H1 (cell line): ENCODE results near the gene DNMT3L. TPM values are rescaled to one million over a fixed set of nuclear protein-coding genes. Genes with fewer than 3 reads are reported as not detected.
"Not testable (repeated sequence)": the region's sequence is repeated elsewhere in the genome, so short reads cannot be mapped to it uniquely, and the experiment has no call there.

Experiments used
- CTCF ChIA-PET: fragments of 300-600 bp; sonication (Branson Sonifier 250); formaldehyde crosslinking; loops from one replicate; lab custom pipeline; 2021; ENCODE audit not compliant: partially characterized antibody; lab: Charles Lee
- POLR2A ChIA-PET: fragments of 300-600 bp; sonication (Branson Sonifier 250); formaldehyde crosslinking; loops from one replicate; lab custom pipeline; 2021; ENCODE audit warnings: inconsistent platforms; ENCODE audit not compliant: partially characterized antibody; lab: Charles Lee
- DNase-seq, 2 experiments: peaks; one replicate each; pipeline versions ENCODE4 v3.0.0 to v3.0.0-alpha.2; 2010 to 2022; ENCODE audit warnings: low spot score in 2 of 2, low read depth in 1 of 2, mixed read lengths in 1 of 2
- FAIRE-seq: peaks from 2 replicates; lab custom pipeline; 2011; peaks lifted over from hg19 to GRCh38; lab: Jason Lieb, UNC
- H2AFZ ChIP-seq: 2 replicates; pipeline ENCODE4 v1.8.1; 2012; ENCODE audit warnings: low read length, inconsistent platforms
- H2AK5ac ChIP-seq: 2 replicates; pipeline ENCODE4 v1.6.1; 2013; ENCODE audit warnings: low read depth, low read length
- H2BK120ac ChIP-seq: replicated peaks from 2 replicates; pipeline ENCODE3; 2013; ENCODE audit warnings: low read depth, low read length, inconsistent platforms
- H2BK12ac ChIP-seq: 2 replicates; pipeline ENCODE4 v1.6.1; 2013; ENCODE audit warnings: low read depth, low read length
- H2BK15ac ChIP-seq: 2 replicates; pipeline ENCODE4 v1.6.1; 2013; ENCODE audit warnings: low read length
- H2BK20ac ChIP-seq: 2 replicates; pipeline ENCODE4 v1.6.1; 2013; ENCODE audit warnings: low read length
- H2BK5ac ChIP-seq: 2 replicates; pipeline ENCODE4 v1.6.1; 2013; ENCODE audit warnings: low read depth, low read length
- H3K14ac ChIP-seq: 2 replicates; pipeline ENCODE4 v1.6.1; 2013; ENCODE audit warnings: inconsistent platforms; ENCODE audit not compliant: insufficient read length
- H3K18ac ChIP-seq: 2 replicates; pipeline ENCODE4 v1.6.1; 2013; ENCODE audit warnings: low read length; ENCODE audit errors: extremely low read depth
- H3K23ac ChIP-seq: 2 replicates; pipeline ENCODE4 v1.6.1; 2013; ENCODE audit warnings: inconsistent platforms; ENCODE audit not compliant: insufficient read length
- H3K23me2 ChIP-seq: 2 replicates; pipeline ENCODE4 v1.6.1; 2013; ENCODE audit warnings: low read depth, low read length
- H3K27ac ChIP-seq: 2 replicates; pipeline ENCODE4 v1.6.1; 2011; ENCODE audit warnings: low read depth, low read length, inconsistent platforms
- H3K27me3 ChIP-seq, 4 experiments: replicated peaks in 1 of 4; 1 replicate in 1 of 4; 2 replicates in 3 of 4; pipeline versions ENCODE4 v1.6.1 to v1.8.1; 2011 to 2013; ENCODE audit warnings: low read length in 3 of 4, mild to moderate bottlenecking in 3 of 4, inconsistent platforms in 2 of 4, mixed read lengths in 2 of 4, moderate library complexity in 1 of 4; ENCODE audit not compliant: control insufficient read depth in 3 of 4, insufficient read depth in 3 of 4; ENCODE audit errors: extremely low read depth in 1 of 4
- H3K36me3 ChIP-seq, 4 experiments: 2 replicates each; pipeline versions ENCODE4 v1.6.1 to v1.8.1; 2011 to 2013; ENCODE audit warnings: mild to moderate bottlenecking in 4 of 4, low read length in 3 of 4, moderate library complexity in 2 of 4, control low read depth in 1 of 4, inconsistent platforms in 1 of 4; ENCODE audit not compliant: insufficient read depth in 4 of 4, control insufficient read depth in 2 of 4
- H3K4ac ChIP-seq: replicated peaks from 2 replicates; pipeline ENCODE3; 2013; ENCODE audit warnings: low read length, low read depth, mixed read lengths, inconsistent platforms; ENCODE audit not compliant: insufficient read length
- H3K4me1 ChIP-seq, 4 experiments: replicated peaks in 1 of 4; 1 replicate in 1 of 4; 2 replicates in 3 of 4; pipeline versions ENCODE4 v1.6.1 to v1.8.1; 2011 to 2013; ENCODE audit warnings: low read length in 3 of 4, inconsistent platforms in 2 of 4, mixed read lengths in 1 of 4; ENCODE audit not compliant: insufficient read depth in 4 of 4, control insufficient read depth in 3 of 4
- H3K4me2 ChIP-seq, 2 experiments: 2 replicates each; pipeline versions ENCODE4 v1.6.1 to v1.8.1; 2011 to 2013; ENCODE audit warnings: low read depth in 2 of 2, low read length in 2 of 2, control low read depth in 1 of 2, inconsistent platforms in 1 of 2, mild to moderate bottlenecking in 1 of 2; ENCODE audit not compliant: insufficient read depth in 1 of 2
- H3K4me3 ChIP-seq, 4 experiments: fragments of 200-600, 300-600 bp in 1 of 4; sonication (generic), shearing (Covaris generic), sonication (Bioruptor Twin) in 1 of 4; 2 replicates each; pipeline versions ENCODE4 v1.5.1 to v1.8.1; 2011 to 2016; ENCODE audit warnings: low read length in 4 of 4, low read depth in 3 of 4, control low read depth in 2 of 4, inconsistent platforms in 2 of 4, mild to moderate bottlenecking in 2 of 4, mixed read lengths in 1 of 4, moderate library complexity in 1 of 4; ENCODE audit not compliant: insufficient read depth in 2 of 4; ENCODE audit errors: extremely low read depth in 1 of 4
- H3K56ac ChIP-seq: replicated peaks from 2 replicates; pipeline ENCODE3; 2013; ENCODE audit warnings: low read depth, mild to moderate bottlenecking, mixed read lengths, low read length, inconsistent platforms; ENCODE audit not compliant: insufficient read length
- H3K79me1 ChIP-seq: 2 replicates; pipeline ENCODE4 v1.6.1; 2013; ENCODE audit warnings: low read depth, low read length, control low read depth
- H3K79me2 ChIP-seq, 2 experiments: 2 replicates each; pipeline versions ENCODE4 v1.6.1 to v1.8.1; 2012 to 2013; ENCODE audit warnings: low read length in 2 of 2, mild to moderate bottlenecking in 2 of 2, inconsistent platforms in 1 of 2; ENCODE audit not compliant: insufficient read depth in 2 of 2, control insufficient read depth in 1 of 2
- H3K9ac ChIP-seq, 4 experiments: replicated peaks in 1 of 4; 1 replicate in 1 of 4; 2 replicates in 3 of 4; pipeline versions ENCODE4 v1.6.1 to v1.8.1; 2011 to 2013; ENCODE audit warnings: low read depth in 3 of 4, low read length in 3 of 4, control low read depth in 2 of 4, mild to moderate bottlenecking in 2 of 4, moderate library complexity in 2 of 4, inconsistent platforms in 1 of 4; ENCODE audit errors: extremely low read depth in 1 of 4
- H3K9me3 ChIP-seq, 2 experiments: 2 replicates each; pipeline versions ENCODE4 v1.6.1 to v1.8.1; 2012 to 2013; ENCODE audit warnings: mild to moderate bottlenecking in 2 of 2, moderate library complexity in 2 of 2, control low read depth in 1 of 2, inconsistent platforms in 1 of 2, low read depth in 1 of 2, low read length in 1 of 2, mixed read lengths in 1 of 2; ENCODE audit not compliant: insufficient read depth in 2 of 2
- H4K20me1 ChIP-seq, 2 experiments: replicated peaks in 1 of 2; 2 replicates each; pipeline versions ENCODE3 to v1.8.1; 2011 to 2013; ENCODE audit warnings: inconsistent platforms in 2 of 2, low read length in 2 of 2, mild to moderate bottlenecking in 1 of 2; ENCODE audit not compliant: insufficient read depth in 2 of 2, control insufficient read depth in 1 of 2
- H4K5ac ChIP-seq: 2 replicates; pipeline ENCODE4 v1.6.1; 2013; ENCODE audit warnings: low read length, low read depth, mixed read lengths, inconsistent platforms; ENCODE audit not compliant: insufficient read length
- H4K8ac ChIP-seq: 2 replicates; pipeline ENCODE4 v1.8.0; 2013; ENCODE audit warnings: mild to moderate bottlenecking, moderate library complexity, low read length, inconsistent platforms; ENCODE audit not compliant: insufficient read depth; ENCODE audit errors: extremely low read depth
- H4K91ac ChIP-seq: replicated peaks from 2 replicates; pipeline ENCODE3; 2013; ENCODE audit warnings: low read length, mixed read lengths, inconsistent platforms; ENCODE audit not compliant: insufficient read length
- WGBS, 2 experiments: shearing (Covaris generic) in 1 of 2; methylation state at CpG; one replicate each; pipeline versions ENCODE4 v1.1.6 to v1.1.7; 2013 to 2015; ENCODE audit warnings: low lambda C conversion rate in 2 of 2, mixed read lengths in 2 of 2, inconsistent platforms in 1 of 2, low coverage in 1 of 2, missing lambda C conversion rate in 1 of 2; ENCODE audit not compliant: insufficient replicate concordance in 2 of 2, insufficient coverage in 1 of 2, insufficient read length in 1 of 2; ENCODE audit errors: extremely low coverage in 1 of 2, missing lambda C conversion rate in 1 of 2; 5-methylcytosine and 5-hydroxymethylcytosine counted together
- polyA plus RNA-seq, 7 experiments: library from polyadenylated mRNA; depleted of rRNA in 3 of 7; stranded (reverse) in 5 of 7; unstranded in 2 of 7; fragments of >200 nt in 5 of 7; fragments of 200-250 nt in 2 of 7; gene quantifications; 1 replicate in 5 of 7; 2 replicates in 1 of 7; 4 replicates in 1 of 7; pipeline versions ENCODE4 v1.2.1 to v1.2.3, GENCODE V29; 2011 to 2013; ENCODE audit warnings: missing spikeins in 2 of 7, mixed read lengths in 2 of 7
- total RNA-seq: library from RNA; stranded (reverse); fragmentation: NEBNext Ultra II Directional; extraction: Animal tissue kit (Norgen Biotek cat#: 25700); gene quantifications from 2 replicates; pipeline ENCODE4 v1.2.1, GENCODE V29; 2021

DNMT3L gene
- total and polyA plus RNA-seq, 2 of the 8 experiments (the other 6 are each of a cell fraction or from before 2014, with no cell fraction given), result 0.06 TPM; not detected in 1

DNA sequence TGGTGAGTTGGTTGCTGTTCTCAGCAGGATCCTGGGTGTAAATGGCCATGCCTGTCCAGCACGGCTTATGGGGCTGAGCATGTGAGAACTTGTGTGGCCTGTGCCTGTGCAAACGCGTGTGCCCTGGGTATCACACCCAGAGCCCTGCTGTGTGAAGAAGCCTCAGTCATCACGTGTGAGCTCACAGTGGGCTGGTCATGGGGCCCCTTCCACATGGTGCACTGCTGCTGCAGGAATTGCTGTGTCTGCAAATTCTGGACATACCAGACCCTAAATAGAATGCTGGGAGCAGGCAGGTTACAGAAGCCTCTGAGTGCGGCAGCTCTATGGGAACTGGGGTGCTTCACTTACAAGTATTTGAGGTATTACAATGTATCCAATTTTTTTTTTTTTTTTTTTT is 38.4 kb downstream of the DNMT3L start:
- no CpG with 5 or more reads among the region's 5 CpGs for WGBS, 2 experiments

GRCh38 chr21:44220674-44221073 is 41.0 kb downstream of the DNMT3L start:
- FAIRE-seq, H3K56ac ChIP-seq, H3K4me2 ChIP-seq, H2AK5ac ChIP-seq, H3K23ac ChIP-seq, H3K9ac ChIP-seq, H4K20me1 ChIP-seq, H2BK15ac ChIP-seq, H3K27ac ChIP-seq, H4K5ac ChIP-seq, H3K14ac ChIP-seq, H3K4me3 ChIP-seq, H3K4me1 ChIP-seq, H3K79me1 ChIP-seq, H2BK120ac ChIP-seq, H4K91ac ChIP-seq, H3K23me2 ChIP-seq, H3K36me3 ChIP-seq, CTCF ChIA-PET, H2BK12ac ChIP-seq, H3K4ac ChIP-seq, H3K18ac ChIP-seq, H3K9me3 ChIP-seq, H4K8ac ChIP-seq, H2AFZ ChIP-seq, H2BK20ac ChIP-seq, H2BK5ac ChIP-seq, H3K27me3 ChIP-seq, POLR2A ChIA-PET, DNase-seq, H3K79me2 ChIP-seq: not testable (repeated sequence)
- no CpG with 5 or more reads among the region's 18 CpGs for WGBS, 2 experiments

More for the DNA sequence above, 38.4 kb downstream of the DNMT3L start:
- H3K9ac ChIP-seq, H3K27ac ChIP-seq, H2BK5ac ChIP-seq, POLR2A ChIA-PET, H2BK12ac ChIP-seq, H2BK15ac ChIP-seq, H4K8ac ChIP-seq, H3K9me3 ChIP-seq, H3K23ac ChIP-seq, H3K4me3 ChIP-seq, H3K18ac ChIP-seq, CTCF ChIA-PET, H2AK5ac ChIP-seq, H4K91ac ChIP-seq, H3K4me1 ChIP-seq, H2BK120ac ChIP-seq, H2BK20ac ChIP-seq, H4K5ac ChIP-seq, DNase-seq, FAIRE-seq, H3K56ac ChIP-seq, H3K14ac ChIP-seq, H3K4ac ChIP-seq, H3K4me2 ChIP-seq, H2AFZ ChIP-seq, H3K36me3 ChIP-seq, H3K27me3 ChIP-seq, H3K23me2 ChIP-seq, H3K79me1 ChIP-seq, H4K20me1 ChIP-seq, H3K79me2 ChIP-seq: not testable (repeated sequence)
